ENCODE results near the gene CCDC87.
"Not testable (repeated sequence)": the region's sequence is repeated elsewhere in the genome, so short reads cannot be mapped to it uniquely, and the experiment has no call there.

The CCDC87 gene

GRCh38 chr11:66592457-66593302 lies at the start of gene CCDC87, which contains the start of gene CCS:
TSS of gene CCDC87 (minus strand) at chr11:66593063. CDS start at chr11:66593015, 48 bp downstream.
TSS of gene CCS (plus strand) at chr11:66593185. CDS start at chr11:66593262, 77 bp downstream.
- DNase-seq (peak; percentile 96 to 97), ATAC-seq (peak; percentile 97)
- Mint-ChIP-seq H3K4me3 (peak within 1 kb of the TSS; percentile 99 to 100), H3K27me3 (no peaks in the 10 kb centered on the region), H3K27ac (peak within 1 kb of the TSS; percentile 94 to 98), H3K9me3 (no peaks in the 10 kb centered on the region), H3K4me1 (peaks cover 44% of the 10 kb centered on the region)

- DNase-seq (no peak), ATAC-seq (no peak)
- no peaks in the 10 kb centered on the region for H3K27me3 Mint-ChIP-seq
- peak overlapping the region; percentile 88 to 95 for H3K4me3 Mint-ChIP-seq
- H3K27ac Mint-ChIP-seq: peak overlapping the region in 1 of 2 donors; percentile 92
- H3K4me1 Mint-ChIP-seq: peaks cover 93% of the 10 kb centered on the region
- H3K9me3 Mint-ChIP-seq: no peaks in the 10 kb centered on the region
These were observed 49.0 kb upstream of the CCDC87 start for GRCh38 chr11:66641834-66642233.

- H3K27ac Mint-ChIP-seq: peak overlapping the region; percentile 95 to 99
These were observed 47.0 kb upstream of the CCDC87 start for GRCh38 chr11:66639814-66640340.

GRCh38 chr11:66639066-66639813 lies 46.4 kb upstream of the CCDC87 start:
- Mint-ChIP-seq H3K27ac (peak overlapping the region; percentile 95 to 99), H3K27me3 (no peaks in the 10 kb centered on the region), H3K4me1 (peaks cover 75% of the 10 kb centered on the region), H3K4me3 (peak overlapping the region; percentile 88 to 95), H3K9me3 (no peaks in the 10 kb centered on the region)
- ATAC-seq: peak; percentile 4
- peak; percentile 26 to 30 for DNase-seq

More at GRCh38 chr11:66639814-66640340, 47.0 kb upstream of the CCDC87 start:
- H3K4me1 Mint-ChIP-seq: peaks cover 78% of the 10 kb centered on the region
- H3K9me3 Mint-ChIP-seq, ATAC-seq, H3K27me3 Mint-ChIP-seq, DNase-seq: not testable (repeated sequence)
- peak overlapping the region; percentile 88 to 95 for H3K4me3 Mint-ChIP-seq

GRCh38 chr11:66638177-66639065 lies 45.6 kb upstream of the CCDC87 start, which contains the start of gene RBM4:
TSS of gene RBM4 (plus strand) at chr11:66638703. CDS start at chr11:66639712, 1,009 bp downstream.
- DNase-seq (peak; percentile 95 to 99), ATAC-seq (peak; percentile 96)
- Mint-ChIP-seq H3K27ac (peak within 1 kb of the TSS; percentile 95 to 99), H3K27me3 (no peaks in the 10 kb centered on the region), H3K9me3 (no peaks in the 10 kb centered on the region), H3K4me1 (peaks cover 67% of the 10 kb centered on the region), H3K4me3 (peak within 1 kb of the TSS; percentile 88 to 95)

- ATAC-seq: no peak
- H3K27ac Mint-ChIP-seq: peak overlapping the region; percentile 57 to 99
These were observed 44.8 kb upstream of the CCDC87 start for GRCh38 chr11:66637557-66638176.

GRCh38 chr11:66636411-66636810 lies 43.5 kb upstream of the CCDC87 start:
- peaks cover 54% of the 10 kb centered on the region for H3K4me1 Mint-ChIP-seq
- no peaks in the 10 kb centered on the region for H3K9me3 Mint-ChIP-seq
- ATAC-seq (no peak), DNase-seq (no peak)
- H3K27ac Mint-ChIP-seq: no peak overlapping the region
- no peaks in the 10 kb centered on the region for H3K27me3 Mint-ChIP-seq
- H3K4me3 Mint-ChIP-seq: no peak overlapping the region

More at GRCh38 chr11:66637557-66638176, 44.8 kb upstream of the CCDC87 start:
- no peaks in the 10 kb centered on the region for H3K27me3 Mint-ChIP-seq
- H3K9me3 Mint-ChIP-seq: no peaks in the 10 kb centered on the region
- H3K4me1 Mint-ChIP-seq: peaks cover 60% of the 10 kb centered on the region
- no peak for DNase-seq
- peak overlapping the region; percentile 88 to 95 for H3K4me3 Mint-ChIP-seq

GRCh38 chr11:66632952-66633351 lies 40.1 kb upstream of the CCDC87 start:
- peaks cover 41% of the 10 kb centered on the region for H3K4me1 Mint-ChIP-seq
- no peak overlapping the region for H3K27ac Mint-ChIP-seq
- no peaks in the 10 kb centered on the region for H3K27me3 Mint-ChIP-seq
- H3K9me3 Mint-ChIP-seq: no peaks in the 10 kb centered on the region
- ATAC-seq (no peak), DNase-seq (no peak)
- H3K4me3 Mint-ChIP-seq: no peak overlapping the region

- no peak overlapping the region for H3K4me3 Mint-ChIP-seq
- no peak for ATAC-seq
These were observed 39.0 kb upstream of the CCDC87 start for GRCh38 chr11:66631883-66632282.

GRCh38 chr11:66629356-66629755 lies 36.5 kb upstream of the CCDC87 start:
- Mint-ChIP-seq H3K4me1 (peaks cover 55% of the 10 kb centered on the region), H3K27ac (peak overlapping the region; percentile 25 to 38), H3K9me3 (no peaks in the 10 kb centered on the region), H3K27me3 (no peaks in the 10 kb centered on the region), H3K4me3 (no peak overlapping the region)
- no peak for DNase-seq
- no peak for ATAC-seq

More at GRCh38 chr11:66631883-66632282, 39.0 kb upstream of the CCDC87 start:
- no peak overlapping the region for H3K27ac Mint-ChIP-seq
- no peak for DNase-seq
- H3K4me1 Mint-ChIP-seq: peaks cover 41% of the 10 kb centered on the region
- H3K9me3 Mint-ChIP-seq: no peaks in the 10 kb centered on the region
- H3K27me3 Mint-ChIP-seq: no peaks in the 10 kb centered on the region

- no peak for DNase-seq
- no peaks in the 10 kb centered on the region for H3K27me3 Mint-ChIP-seq
- ATAC-seq: no peak
- H3K9me3 Mint-ChIP-seq: no peaks in the 10 kb centered on the region
- peak overlapping the region in 1 of 2 donors; percentile 22 for H3K27ac Mint-ChIP-seq
- H3K4me3 Mint-ChIP-seq: no peak overlapping the region
- peaks cover 65% of the 10 kb centered on the region for H3K4me1 Mint-ChIP-seq
These were observed 35.3 kb upstream of the CCDC87 start for GRCh38 chr11:66628061-66628603.

GRCh38 chr11:66626926-66627325 lies 34.1 kb upstream of the CCDC87 start:
- H3K27ac Mint-ChIP-seq: peak overlapping the region in 1 of 2 donors; percentile 78

GRCh38 chr11:66626382-66626781 lies 33.5 kb upstream of the CCDC87 start:
- H3K4me3 Mint-ChIP-seq: no peak overlapping the region
- H3K9me3 Mint-ChIP-seq: no peaks in the 10 kb centered on the region
- H3K4me1 Mint-ChIP-seq: peaks cover 76% of the 10 kb centered on the region
- no peaks in the 10 kb centered on the region for H3K27me3 Mint-ChIP-seq
- DNase-seq (no peak), ATAC-seq (no peak)
- peak overlapping the region in 1 of 2 donors; percentile 78 for H3K27ac Mint-ChIP-seq

More at GRCh38 chr11:66626926-66627325, 34.1 kb upstream of the CCDC87 start:
- Mint-ChIP-seq H3K27me3 (no peaks in the 10 kb centered on the region), H3K9me3 (no peaks in the 10 kb centered on the region), H3K4me1 (peaks cover 74% of the 10 kb centered on the region), H3K4me3 (no peak overlapping the region)
- DNase-seq (no peak), ATAC-seq (no peak)

- H3K27me3 Mint-ChIP-seq: no peaks in the 10 kb centered on the region
- DNase-seq (no peak), ATAC-seq (no peak)
- peak overlapping the region in 1 of 2 donors; percentile 65 for H3K27ac Mint-ChIP-seq
- no peak overlapping the region for H3K4me3 Mint-ChIP-seq
- H3K4me1 Mint-ChIP-seq: peaks cover 82% of the 10 kb centered on the region
- H3K9me3 Mint-ChIP-seq: no peaks in the 10 kb centered on the region
These were observed 32.9 kb upstream of the CCDC87 start for GRCh38 chr11:66625752-66626149.

All from stimulated activated naive CD8-positive, alpha-beta T cell treated with anti-CD3 and anti-CD28 coated beads, Interleukin-15, amount 100 ng/mL, for 72 hours (primary cell).